Heart right ventricle (tissue), 16 donors: ENCODE results near the gene HRH4. TPM values are rescaled to one million over a fixed set of nuclear protein-coding genes. Genes with fewer than 3 reads are reported as not detected.

Experiments used
- ATAC-seq, 8 donors: fragments of 200-7000 bp; cut with Tn5 transposase; one replicate each; pipeline ENCODE4 v1.9.1; 2020; ENCODE audit warnings: mild to moderate bottlenecking in 8 of 8, moderate library complexity in 8 of 8, moderate number of reproducible peaks in 1 of 8
- DNase-seq, 2 donors: peaks; one replicate each; pipeline ENCODE4 v3.0.0-alpha.2; 2020
- H3K27ac ChIP-seq, 10 donors: fragments of 200-600 bp; sonication (generic) in 2 of 10; one replicate each; pipeline versions ENCODE4 v1.5.0 to v1.8.0; 2020 to 2022; ENCODE audit warnings: mild to moderate bottlenecking in 3 of 10
- H3K27me3 ChIP-seq, 7 donors: fragments of 200-600 bp; one replicate each; pipeline ENCODE4 v1.8.0; 2021 to 2022; ENCODE audit warnings: mild to moderate bottlenecking in 2 of 7
- H3K36me3 ChIP-seq, 9 donors: fragments of 200-600 bp; sonication (generic) in 1 of 9; one replicate each; pipeline versions ENCODE4 v1.5.0 to v1.8.0; 2020 to 2022; ENCODE audit warnings: mild to moderate bottlenecking in 2 of 9
- H3K4me1 ChIP-seq, 9 donors: fragments of 200-600 bp; sonication (generic) in 1 of 9; one replicate each; pipeline versions ENCODE4 v1.5.0 to v1.8.0; 2020 to 2022; ENCODE audit warnings: mild to moderate bottlenecking in 4 of 9
- H3K4me3 ChIP-seq, 10 donors: fragments of 200-600 bp; sonication (generic) in 2 of 10; one replicate each; pipeline versions ENCODE4 v1.5.0 to v1.8.0; 2020 to 2022; ENCODE audit warnings: mild to moderate bottlenecking in 7 of 10, moderate library complexity in 2 of 10
- H3K9me3 ChIP-seq, 11 donors: fragments of 200-600 bp in 10 of 11; sonication (generic) in 2 of 11; one replicate each; pipeline versions ENCODE4 v1.5.0 to v1.8.0; 2013 to 2022; ENCODE audit warnings: mild to moderate bottlenecking in 2 of 11, control low read depth in 1 of 11, moderate library complexity in 1 of 11
- CTCF ChIP-seq, 9 donors: fragments of 200-600 bp; sonication (generic) in 2 of 9; IDR thresholded peaks; one replicate each; pipeline versions ENCODE4 v1.5.0 to v1.8.0; 2021 to 2022; ENCODE audit warnings: antibody characterized with exemption in 9 of 9, mild to moderate bottlenecking in 5 of 9, moderate library complexity in 1 of 9
- WGBS, 2 donors: extraction: QIAGEN DNeasy Blood & Tissue Kit; methylation state at CpG; one replicate each; pipeline ENCODE4 v1.1.7; 2013; ENCODE audit warnings: inconsistent platforms in 1 of 2; 5-methylcytosine and 5-hydroxymethylcytosine counted together
- intact Hi-C, 10 donors: fragments of 100-400 bp; cut with DNase I; formaldehyde crosslinking; loops; one replicate each; pipeline versions ENCODE4 v1.11.1 to v1.14.2; 2022
- polyA plus RNA-seq, 2 donors: library from polyadenylated mRNA; stranded (reverse); fragments of 200-250 nt; gene quantifications; one replicate each; pipeline ENCODE4 v1.2.3, GENCODE V29; 2013
- total RNA-seq, 10 donors: library from RNA; stranded (reverse); fragmentation: NEBNext Ultra II Directional in 3 of 10; extraction: Animal tissue kit (Norgen Biotek cat#: 25700) in 3 of 10; gene quantifications; one replicate each; pipeline versions ENCODE4 v1.2.1 to v1.2.4, GENCODE V29; 2021 to 2023
- donor health status: Arrhythmogenic right ventricular cardiomyopathy.
- donor health status: ischemic (EF 13 %, LVEDD 7.1; RV severe dilation, severe dysfunction).
- donor health status: healthy with polysubstance abuse.
- donor health status: DM: no; HTN: yes; CAD: no.
- donor health status: DM: no; HTN: no; CAD: no.
- donor health status: ischemic (EF 25% LVEDD 6.9; RV normal size, moderate dysfunction).
- donor health status: ischemic (EF 25% LVEDD 5.7; RV mildly dilated, moderate dysfunction).
- donor health status: healthy.
- donor health status: DM: yes; HTN: yes; CAD: no.
- donor health status: Ischemic cardiomyopathy.
- donor health status: ischemic (EF 35%, LVEDD 5.7; RV mildly dilated, moderate dysfunction).
- donor health status: nonischemic (EF 11% LVEDD 7.7; RV severe dilation, severe dysfunction).
- donor health status: DM: yes; HTN: yes; CAD: no.
- donor health status: PGD.
- donor health status: ischemic (EF 29% LVEDD 5.4; RV normal size, mild dysfunction).
- donor health status: nonischemic (EF 23%, LVEDD 6.1; RV moderate dilation, normal function).

HRH4 gene
- total and polyA plus RNA-seq, 12 donors: under 0.01 to 0.28 (median 0.15) TPM; not detected in 9

- H3K27ac ChIP-seq: no peak overlapping the region
- no peaks in the 10 kb centered on the region for H3K9me3 ChIP-seq
- no peak for TF ChIP-seq CTCF (IDR thresholded peaks at IDR 0.05)
- H3K36me3 ChIP-seq: no peaks in the 10 kb centered on the region
- DNase-seq (no peak), ATAC-seq (no peak)
- H3K4me3 ChIP-seq: no peak overlapping the region
- intact Hi-C loops: no loop called here
- H3K4me1 ChIP-seq: no peaks in the 10 kb centered on the region
- peaks cover 0 to 9% (median 0%) of the 10 kb centered on the region in 7 donors for H3K27me3 ChIP-seq
- WGBS, 2 donors: 83 to 89% methylated on average over 7 of the region's 7 CpGs
Measured at GRCh38 chr18:24470805-24471204, 10.4 kb downstream of the HRH4 start.

GRCh38 chr18:24472591-24472990 lies 12.2 kb downstream of the HRH4 start:
- no peak for ATAC-seq
- intact Hi-C loops: no loop called here
- no peaks in the 10 kb centered on the region for H3K9me3 ChIP-seq
- 91 to 92% methylated on average over 5 of the region's 5 CpGs for WGBS, 2 donors
- TF ChIP-seq CTCF (IDR thresholded peaks at IDR 0.05): no peak
- no peak overlapping the region for H3K27ac ChIP-seq
- H3K4me3 ChIP-seq: no peak overlapping the region
- H3K4me1 ChIP-seq: no peaks in the 10 kb centered on the region
- no peak for DNase-seq
- H3K27me3 ChIP-seq: no peaks in the 10 kb centered on the region
- H3K36me3 ChIP-seq: no peaks in the 10 kb centered on the region

GRCh38 chr18:24474406-24474805 lies 14.0 kb downstream of the HRH4 start:
- ATAC-seq (no peak), DNase-seq (no peak)
- TF ChIP-seq CTCF (IDR thresholded peaks at IDR 0.05): no peak
- Histone ChIP-seq H3K4me1 (no peaks in the 10 kb centered on the region), H3K27ac (no peak overlapping the region), H3K4me3 (no peak overlapping the region), H3K9me3 (no peaks in the 10 kb centered on the region), H3K36me3 (no peaks in the 10 kb centered on the region), H3K27me3 (no peaks in the 10 kb centered on the region)
- WGBS, 2 donors: 80 to 82% methylated on average over 2 of the region's 2 CpGs
- intact Hi-C loops: no loop called here

GRCh38 chr18:24475926-24476589 lies 15.6 kb downstream of the HRH4 start:
- Histone ChIP-seq H3K9me3 (no peaks in the 10 kb centered on the region), H3K27me3 (no peaks in the 10 kb centered on the region), H3K4me1 (no peaks in the 10 kb centered on the region), H3K36me3 (no peaks in the 10 kb centered on the region), H3K27ac (no peak overlapping the region), H3K4me3 (no peak overlapping the region)
- no peak for TF ChIP-seq CTCF (IDR thresholded peaks at IDR 0.05)
- ATAC-seq: no peak
- no peak for DNase-seq
- intact Hi-C loops: no loop called here
- 91 to 93% methylated on average over 6 of the region's 6 CpGs for WGBS, 2 donors
